Muscle of leg (tissue), 11 donors: Measurements from ENCODE around the gene SLC35F5. TPM values are rescaled to one million over a fixed set of nuclear protein-coding genes. Genes with fewer than 3 reads are reported as not detected.
A peak's percentile ranks its signal among the peaks of the same experiment; 100 is the strongest.
"Not testable (repeated sequence)": the region's sequence is repeated elsewhere in the genome, so short reads cannot be mapped to it uniquely, and the experiment has no call there.

Experiments
- DNase-seq: peaks from one replicate; pipeline ENCODE4 v3.0.0; 2013
- H3K27ac ChIP-seq: one replicate; pipeline ENCODE4 v1.5.1; 2013; ENCODE audit warnings: mild to moderate bottlenecking, low read length, control low read depth
- H3K27me3 ChIP-seq: one replicate; pipeline ENCODE4 v1.6.1; 2013; ENCODE audit warnings: low read length; ENCODE audit not compliant: control insufficient read depth, insufficient read depth
- H3K36me3 ChIP-seq: one replicate; pipeline ENCODE4 v1.6.1; 2013; ENCODE audit warnings: low read length; ENCODE audit not compliant: control insufficient read depth, insufficient read depth
- H3K4me1 ChIP-seq: one replicate; pipeline ENCODE4 v1.6.1; 2013; ENCODE audit warnings: low read length; ENCODE audit not compliant: control insufficient read depth, insufficient read depth
- H3K4me3 ChIP-seq: one replicate; pipeline ENCODE4 v1.5.1; 2013; ENCODE audit warnings: low read length, control low read depth
- H3K9me3 ChIP-seq: replicated peaks from 2 replicates; pipeline ENCODE4 v1.6.1; 2013; ENCODE audit warnings: low read depth, low read length; ENCODE audit not compliant: control insufficient read depth
- WGBS: methylation state at CpG from one replicate; pipeline ENCODE4 v1.1.5; 2013; ENCODE audit warnings: missing lambda C conversion rate; ENCODE audit not compliant: insufficient coverage; 5-methylcytosine and 5-hydroxymethylcytosine counted together
- polyA plus RNA-seq, 8 donors: library from polyadenylated mRNA; unstranded; fragments of 120-200 nt; gene quantifications; one replicate each; pipeline versions ENCODE4 v1.2.1 to v1.2.3, GENCODE V29; 2013; ENCODE audit warnings: inconsistent platforms in 1 of 8, low replicate concordance in 1 of 8; ENCODE audit not compliant: insufficient read length in 8 of 8, insufficient read depth in 1 of 8
- total RNA-seq: library from RNA; stranded (reverse); fragments of 120-200 nt; gene quantifications from one replicate; pipeline ENCODE4 v1.2.4, GENCODE V29; 2013

The SLC35F5 gene
- total and polyA plus RNA-seq, 9 donors: 47.6 to 72.3 (median 55.7) TPM

GRCh38 chr2:113700186-113700841 lies 56.1 kb downstream of the SLC35F5 start:
- no peaks in the 10 kb centered on the region for H3K27me3 ChIP-seq
- DNase-seq: peak; percentile 33
- H3K9me3 ChIP-seq: no peaks in the 10 kb centered on the region
- peaks cover 5% of the 10 kb centered on the region for H3K36me3 ChIP-seq
- 75% methylated on average over 17 of the region's 17 CpGs for WGBS
- no peaks in the 10 kb centered on the region for H3K4me1 ChIP-seq
- H3K27ac ChIP-seq: no peak overlapping the region
- no peak overlapping the region for H3K4me3 ChIP-seq

- Histone ChIP-seq H3K4me1 (no peaks in the 10 kb centered on the region), H3K9me3 (no peaks in the 10 kb centered on the region), H3K27ac (no peak overlapping the region), H3K36me3 (no peaks in the 10 kb centered on the region), H3K4me3 (no peak overlapping the region), H3K27me3 (no peaks in the 10 kb centered on the region)
- WGBS: 100% methylated on average over 1 of the region's 5 CpGs
- no peak for DNase-seq
Measured at GRCh38 chr2:113698892-113699447, 57.5 kb downstream of the SLC35F5 start.

GRCh38 chr2:113698251-113698650 lies 58.2 kb downstream of the SLC35F5 start:
- not testable (repeated sequence) for H3K27ac ChIP-seq, H3K4me1 ChIP-seq, H3K27me3 ChIP-seq, H3K36me3 ChIP-seq, H3K4me3 ChIP-seq, DNase-seq, H3K9me3 ChIP-seq
- no CpG with 5 or more reads among the region's 2 CpGs for WGBS

GRCh38 chr2:113697516-113697915 lies 58.9 kb downstream of the SLC35F5 start:
- Histone ChIP-seq H3K4me1 (no peaks in the 10 kb centered on the region), H3K27me3 (no peaks in the 10 kb centered on the region), H3K27ac (no peak overlapping the region), H3K9me3 (no peaks in the 10 kb centered on the region), H3K4me3 (no peak overlapping the region), H3K36me3 (no peaks in the 10 kb centered on the region)
- DNase-seq: no peak
- WGBS: 87% methylated on average over 3 of the region's 4 CpGs

- WGBS: 66% methylated on average over 6 of the region's 9 CpGs
- H3K9me3 ChIP-seq: no peaks in the 10 kb centered on the region
Measured at GRCh38 chr2:113694438-113694837, 62.0 kb downstream of the SLC35F5 start.

GRCh38 chr2:113692698-113693428 lies 63.6 kb downstream of the SLC35F5 start:
- DNase-seq: no peak
- Histone ChIP-seq H3K4me1 (no peaks in the 10 kb centered on the region), H3K4me3 (no peak overlapping the region), H3K36me3 (no peaks in the 10 kb centered on the region), H3K27ac (no peak overlapping the region), H3K27me3 (no peaks in the 10 kb centered on the region), H3K9me3 (no peaks in the 10 kb centered on the region)
- WGBS: 57% methylated on average over 1 of the region's 3 CpGs

More at GRCh38 chr2:113694438-113694837, 62.0 kb downstream of the SLC35F5 start:
- H3K4me1 ChIP-seq: no peaks in the 10 kb centered on the region
- H3K4me3 ChIP-seq: no peak overlapping the region
- no peaks in the 10 kb centered on the region for H3K36me3 ChIP-seq
- no peak for DNase-seq
- H3K27me3 ChIP-seq: no peaks in the 10 kb centered on the region
- no peak overlapping the region for H3K27ac ChIP-seq

GRCh38 chr2:113690871-113691270 lies 65.6 kb downstream of the SLC35F5 start:
- H3K4me3 ChIP-seq, H3K27me3 ChIP-seq, DNase-seq, H3K27ac ChIP-seq, H3K4me1 ChIP-seq, H3K36me3 ChIP-seq, H3K9me3 ChIP-seq: not testable (repeated sequence)
- no CpG with 5 or more reads among the region's 3 CpGs for WGBS

GRCh38 chr2:113686537-113686936 lies 69.9 kb downstream of the SLC35F5 start:
- no CpG with 5 or more reads among the region's 2 CpGs for WGBS
- Histone ChIP-seq H3K4me3 (no peak overlapping the region), H3K27me3 (no peaks in the 10 kb centered on the region), H3K27ac (no peak overlapping the region), H3K9me3 (no peaks in the 10 kb centered on the region), H3K4me1 (no peaks in the 10 kb centered on the region), H3K36me3 (no peaks in the 10 kb centered on the region)
- no peak for DNase-seq

- no peak overlapping the region for H3K4me3 ChIP-seq
- no peak for DNase-seq
- H3K9me3 ChIP-seq: no peaks in the 10 kb centered on the region
- no peaks in the 10 kb centered on the region for H3K4me1 ChIP-seq
- H3K27ac ChIP-seq: no peak overlapping the region
- 60% methylated on average over 1 of the region's 8 CpGs for WGBS
- H3K36me3 ChIP-seq: no peaks in the 10 kb centered on the region
- no peaks in the 10 kb centered on the region for H3K27me3 ChIP-seq
Measured at GRCh38 chr2:113685471-113685870, 71.0 kb downstream of the SLC35F5 start.

- Histone ChIP-seq H3K4me3 (no peak overlapping the region), H3K9me3 (no peaks in the 10 kb centered on the region), H3K27me3 (no peaks in the 10 kb centered on the region), H3K4me1 (peaks cover 3% of the 10 kb centered on the region), H3K36me3 (no peaks in the 10 kb centered on the region), H3K27ac (no peak overlapping the region)
- DNase-seq: no peak
- WGBS: 81% methylated on average over 3 of the region's 8 CpGs
Measured at GRCh38 chr2:113679457-113679856, 77.0 kb downstream of the SLC35F5 start.
